HG02973 (cell line): ENCODE measurements around the gene C10orf95.

ENCODE experiments used
- ATAC-seq: cut with Tn5 transposase; IDR thresholded peaks from one replicate; pipeline ENCODE4 v1.9.1; 2021; ENCODE audit warnings: moderate library complexity; ENCODE audit not compliant: unreplicated experiment

C10orf95 gene

DNA sequence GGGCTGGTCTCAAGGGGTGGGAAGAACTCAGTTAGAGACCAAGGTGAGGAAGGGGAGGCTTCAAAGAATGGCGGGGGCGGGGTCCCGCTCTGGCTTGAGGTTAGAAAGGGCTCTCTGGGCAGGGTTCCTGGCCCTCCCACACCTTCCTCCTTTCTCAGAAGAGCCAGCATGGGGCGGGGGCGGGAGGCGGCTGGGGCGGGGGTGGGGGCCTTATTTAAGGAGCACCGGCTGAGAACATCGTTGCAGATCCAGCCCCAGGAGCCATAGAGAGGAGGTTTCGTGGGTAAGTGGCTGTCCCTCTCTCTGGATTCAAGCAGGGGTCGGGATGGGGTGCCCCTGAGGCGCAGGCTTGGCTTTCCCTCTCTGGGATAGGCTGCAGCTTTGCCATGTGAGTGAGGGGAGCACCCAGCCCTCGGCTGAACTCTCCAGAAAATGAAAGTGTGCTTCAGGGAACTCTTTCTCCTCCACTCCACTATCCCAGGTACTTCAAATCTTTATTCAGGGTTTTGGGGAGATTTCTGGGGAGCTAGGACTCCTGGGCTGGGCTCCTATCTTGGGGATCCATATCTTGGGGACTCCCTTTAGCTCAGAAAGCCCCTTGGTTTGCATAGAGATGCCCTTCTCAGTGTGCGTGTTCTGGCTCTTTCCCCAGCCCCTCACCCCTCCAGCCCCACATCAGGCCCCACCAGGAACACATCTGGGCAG lies 15.7 kb downstream of the C10orf95 start:
- no peak for ATAC-seq

DNA sequence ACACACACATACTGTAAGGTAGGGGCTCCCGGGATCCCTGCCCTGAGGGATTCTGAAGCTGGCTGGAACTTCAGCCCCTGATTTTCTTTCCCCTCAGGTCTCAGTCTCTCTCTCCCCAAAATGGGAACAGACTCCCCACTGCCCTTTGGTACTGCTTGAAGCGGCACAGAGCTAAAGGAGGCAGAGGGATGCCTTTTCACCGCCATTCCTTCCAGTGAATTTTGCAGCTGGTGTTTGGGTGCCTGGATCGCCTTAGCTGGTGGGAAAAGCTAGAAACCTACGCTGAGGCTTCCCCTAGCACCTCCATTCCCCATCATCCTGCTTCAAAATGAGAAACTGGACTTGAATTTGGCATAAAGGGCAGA lies 16.2 kb downstream of the C10orf95 start:
- no peak for ATAC-seq

DNA sequence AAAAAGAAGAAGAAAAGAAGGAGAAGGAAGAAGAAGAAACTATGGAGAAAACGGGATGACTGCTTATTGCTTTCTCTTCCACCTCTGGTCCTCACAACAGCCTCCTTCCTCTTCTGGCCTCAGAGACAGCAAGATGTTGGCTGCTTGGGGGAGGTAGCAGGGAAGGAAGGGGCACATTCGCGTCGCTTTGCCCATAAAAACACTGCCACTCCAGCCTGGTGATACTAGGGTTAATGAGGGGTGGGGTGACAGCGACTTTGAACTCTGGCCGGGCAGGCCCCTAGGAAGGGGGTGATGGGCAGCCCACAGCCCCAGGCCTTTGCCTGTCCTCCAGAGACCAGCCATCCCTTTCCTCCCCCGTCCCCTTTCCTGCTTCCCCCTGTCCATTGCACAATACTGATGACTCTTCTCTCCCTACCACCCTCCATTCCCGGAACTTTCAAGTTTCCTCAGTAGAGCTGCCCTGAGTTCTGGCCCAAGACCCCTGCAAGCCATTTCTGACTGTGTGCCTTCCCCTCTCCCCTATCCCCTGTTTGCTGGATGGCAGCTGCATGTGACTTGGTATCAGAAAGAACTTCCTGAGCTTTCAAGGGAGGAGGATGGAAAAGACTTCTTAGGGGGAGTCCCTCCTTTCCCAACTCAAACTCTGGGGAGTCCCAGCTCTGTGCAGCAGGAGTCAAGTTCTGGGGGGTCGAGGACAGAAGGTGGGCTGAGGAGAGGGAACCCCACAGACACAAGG lies 16.8 kb downstream of the C10orf95 start:
- ATAC-seq = no peak

DNA sequence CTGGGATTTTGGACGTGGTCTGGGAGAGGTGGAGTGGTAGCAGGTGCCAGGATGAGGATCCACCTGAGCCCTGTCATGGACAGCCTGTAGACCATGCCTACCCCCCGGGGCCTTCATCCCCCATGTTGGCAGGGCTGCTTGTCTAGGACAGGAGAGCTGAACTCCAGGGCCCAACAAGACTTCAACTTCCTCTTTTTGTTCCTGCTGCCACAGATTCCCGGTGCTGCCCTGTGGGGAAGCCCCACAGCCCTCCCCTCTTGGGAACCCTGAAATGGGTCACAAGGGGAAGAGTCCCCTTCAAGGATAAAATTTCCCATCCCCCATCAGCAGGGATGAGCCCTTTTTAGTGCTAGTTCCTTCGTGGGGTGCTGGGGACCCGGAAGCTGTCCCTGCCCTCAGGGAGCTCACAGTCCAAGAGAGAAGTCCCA lies 17.7 kb downstream of the C10orf95 start:
- no peak for ATAC-seq

DNA sequence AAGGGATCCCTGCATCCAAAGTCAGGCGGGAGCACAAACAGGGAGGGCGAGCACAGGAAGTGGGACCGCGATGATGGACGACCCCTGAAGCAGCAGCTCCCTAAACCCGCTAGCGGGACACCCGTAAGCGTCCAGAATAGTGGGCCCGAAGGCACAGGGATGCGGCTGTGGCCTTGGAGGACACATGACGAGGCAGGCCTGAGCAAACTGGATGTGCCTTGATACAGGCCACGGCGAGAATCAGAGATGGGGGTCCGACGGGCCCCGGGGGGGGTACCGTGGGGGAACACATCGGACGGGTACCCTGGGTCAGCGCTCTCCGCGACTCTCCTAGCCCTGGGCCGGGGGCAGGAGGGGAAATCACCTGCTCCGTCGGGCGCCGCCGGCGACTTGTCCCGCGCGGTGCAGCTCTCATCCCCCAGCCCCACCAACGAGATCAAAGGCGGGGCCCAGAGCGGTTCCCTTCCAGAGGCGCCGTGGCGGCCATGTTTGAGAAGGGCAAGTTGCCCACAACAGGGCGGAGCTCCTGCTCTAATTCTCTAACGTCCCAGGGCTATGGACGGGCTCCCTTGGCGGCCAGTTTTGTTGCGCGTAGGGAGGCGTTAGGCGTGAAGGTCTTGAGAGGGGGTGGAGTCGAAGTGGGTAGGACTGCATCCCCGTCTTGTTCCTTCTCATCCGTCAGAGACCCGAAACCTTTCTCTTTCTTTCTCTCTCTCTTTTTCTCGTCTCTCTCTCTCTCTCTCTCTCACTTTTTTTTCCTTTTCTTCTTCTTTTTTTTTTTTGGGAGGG lies 19.0 kb downstream of the C10orf95 start, which contains the start of gene CUEDC2:
Gene CUEDC2, minus strand, starts transcription at position 413 of the 789 bp plus-strand sequence. CDS start 7,386 bp downstream, outside the sequence.
- peak; percentile 82 for ATAC-seq

DNA sequence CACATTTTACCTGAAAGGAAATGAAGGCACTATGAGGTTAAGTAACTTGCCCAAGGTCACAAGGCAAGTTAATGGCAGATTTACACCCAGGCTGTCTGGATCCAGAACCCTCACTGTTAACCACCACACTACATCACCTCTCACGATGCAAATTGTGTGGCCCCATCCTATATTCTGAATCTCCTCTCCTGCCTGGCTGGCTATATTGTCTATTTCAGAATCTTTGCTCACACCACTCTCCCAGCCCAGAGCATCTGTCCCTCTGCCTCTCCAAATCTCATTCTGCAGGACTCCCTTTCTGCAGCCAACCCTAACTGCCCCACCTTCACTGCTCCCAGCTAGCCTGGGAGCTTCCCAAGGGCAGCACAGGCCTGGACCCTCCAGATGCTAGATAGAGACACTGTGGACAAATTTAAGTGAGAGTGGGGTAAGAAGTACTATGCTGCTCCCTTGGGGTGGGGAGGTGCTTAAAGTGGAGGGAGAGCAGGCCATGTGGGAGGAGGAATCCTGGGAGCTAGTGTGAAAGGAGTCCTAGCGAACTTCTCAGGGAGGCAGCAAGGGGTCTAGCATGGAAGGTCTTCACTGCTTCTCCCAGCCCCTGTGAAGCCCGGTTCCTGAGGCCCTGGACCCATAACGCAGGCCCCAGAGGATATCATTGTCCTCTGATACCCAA lies 19.8 kb downstream of the C10orf95 start:
- no peak for ATAC-seq

DNA sequence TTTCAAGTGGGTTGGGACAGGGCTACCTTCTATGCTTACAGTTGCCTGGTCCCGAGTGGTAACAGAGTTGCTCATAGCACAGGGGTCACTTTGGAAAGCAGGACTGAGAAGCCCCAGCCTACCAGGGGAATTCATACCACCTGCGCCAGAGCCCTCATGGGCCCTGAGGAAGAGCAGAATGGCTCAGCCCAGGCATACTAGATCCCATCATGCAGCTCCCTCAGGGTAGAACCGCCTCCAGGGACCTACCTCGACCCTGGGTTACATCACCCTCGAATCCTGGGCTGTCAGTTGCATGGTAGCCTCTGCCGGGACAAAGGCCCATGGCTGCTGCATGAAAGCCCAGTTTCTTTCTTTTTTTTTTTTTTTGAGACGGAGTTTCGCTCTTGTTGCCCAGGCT lies 21.9 kb downstream of the C10orf95 start:
- ATAC-seq = no peak

DNA sequence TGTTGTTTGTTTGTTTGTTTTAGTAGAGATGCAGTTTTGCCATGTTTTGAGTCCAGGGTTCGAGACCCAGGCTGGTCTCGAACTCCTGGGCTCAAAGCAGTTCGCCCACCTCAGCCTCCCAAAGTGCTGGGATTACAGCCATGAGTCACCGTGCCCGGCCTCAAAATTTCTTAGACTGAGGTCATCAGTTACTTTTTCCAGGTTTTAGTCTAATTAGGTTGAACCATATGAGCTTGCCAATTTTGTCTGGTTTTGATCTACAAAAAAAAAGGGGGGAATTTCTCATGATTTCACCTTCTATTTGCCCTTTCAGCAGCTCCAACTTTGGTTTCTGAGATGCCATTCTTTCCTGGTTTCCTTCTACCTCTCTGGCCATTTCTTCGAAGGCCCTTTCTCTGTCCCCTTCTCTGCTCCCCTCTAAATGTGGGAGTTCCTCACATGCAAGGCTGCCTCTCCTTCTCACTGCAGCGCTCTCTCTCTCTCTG lies 24.5 kb downstream of the C10orf95 start:
- ATAC-seq = no peak

DNA sequence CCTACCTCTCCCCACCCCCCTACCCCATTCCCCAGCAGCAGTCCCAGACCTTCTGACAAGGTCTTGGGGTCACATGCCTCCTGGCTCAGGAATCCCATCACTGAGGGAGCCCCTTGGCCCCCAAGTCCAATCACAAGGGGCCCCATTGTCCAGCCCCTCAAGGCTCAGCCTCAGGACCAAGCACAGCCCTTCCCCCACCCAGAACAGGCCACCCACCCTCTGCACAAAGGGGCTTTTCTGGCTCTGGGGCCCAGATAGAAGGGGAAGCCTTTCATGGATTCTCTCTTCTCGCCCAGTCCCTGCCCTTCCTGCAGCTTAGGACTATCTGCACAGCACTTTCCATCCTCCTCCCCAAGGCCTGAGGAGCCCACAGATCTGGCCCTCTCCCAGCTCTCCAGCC lies 25.9 kb downstream of the C10orf95 start:
- ATAC-seq = no peak

DNA sequence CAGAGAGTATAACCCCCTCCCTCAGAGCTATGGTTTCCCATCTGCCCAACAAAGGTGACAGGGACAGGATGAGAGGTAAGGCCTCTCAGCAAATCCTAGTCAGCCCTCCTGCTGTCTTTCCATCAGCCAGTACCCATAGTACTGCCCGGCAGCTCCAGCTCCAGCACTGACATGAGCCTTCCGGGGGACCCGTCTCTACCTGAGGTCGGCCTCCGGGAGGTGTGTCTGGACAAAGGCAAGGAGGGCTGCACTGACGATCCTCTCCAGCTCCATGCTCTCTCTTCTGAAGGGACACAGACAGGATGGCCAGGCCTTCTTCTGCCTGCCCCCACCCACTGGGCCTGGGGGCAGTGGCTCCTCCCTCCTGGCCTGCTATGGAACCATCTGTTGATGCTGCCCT lies 26.4 kb downstream of the C10orf95 start:
- no peak for ATAC-seq

DNA sequence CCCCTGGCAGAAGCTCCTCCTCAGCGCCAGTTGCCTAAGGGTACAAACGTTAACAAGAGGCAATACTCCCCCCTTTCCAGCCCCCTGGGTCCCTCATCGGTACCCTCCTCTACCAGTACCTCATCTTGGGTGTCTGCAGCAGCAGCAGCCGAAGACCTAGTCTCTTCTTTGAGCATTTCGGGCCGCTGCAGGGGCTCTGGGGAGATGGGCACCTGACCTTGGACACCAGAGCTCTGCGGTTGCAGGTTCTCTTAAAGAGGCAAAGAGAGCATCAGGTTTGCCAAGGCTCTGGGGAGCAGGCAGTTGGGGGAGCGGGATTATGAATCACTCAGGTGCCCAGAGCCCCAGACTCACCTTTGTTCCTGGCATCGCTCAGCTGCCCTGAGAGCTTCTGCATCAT lies 27.2 kb downstream of the C10orf95 start:
- no peak for ATAC-seq

DNA sequence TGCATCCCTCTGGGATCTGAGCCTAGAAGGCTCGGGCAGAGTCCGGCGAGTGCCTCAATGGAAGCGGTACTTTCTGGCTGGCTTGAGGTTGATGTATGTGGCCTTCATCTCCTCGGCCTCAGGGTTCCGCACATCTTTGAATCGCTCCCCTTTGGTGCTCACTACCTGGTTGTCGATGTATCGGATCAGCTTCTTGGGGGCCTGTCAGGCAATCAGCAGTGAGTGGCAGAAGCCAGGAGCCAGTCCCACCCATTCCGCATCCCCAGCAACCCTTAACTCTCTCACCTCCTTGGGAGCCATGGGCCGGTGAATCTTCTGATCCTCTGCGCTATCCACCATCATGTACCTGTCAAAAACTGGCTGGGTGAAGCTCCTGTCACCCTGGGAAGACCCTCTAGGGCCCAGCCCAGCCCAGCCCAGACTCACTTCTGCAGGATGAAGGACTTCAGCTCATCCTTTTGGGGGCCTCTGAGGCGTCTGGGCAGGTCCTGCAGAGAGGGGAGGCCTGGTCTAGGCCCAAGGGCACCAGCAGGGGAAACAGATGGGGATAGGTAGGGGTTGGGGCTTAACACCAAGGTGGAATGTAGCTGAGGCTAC lies 27.9 kb downstream of the C10orf95 start:
- no peak for ATAC-seq

DNA sequence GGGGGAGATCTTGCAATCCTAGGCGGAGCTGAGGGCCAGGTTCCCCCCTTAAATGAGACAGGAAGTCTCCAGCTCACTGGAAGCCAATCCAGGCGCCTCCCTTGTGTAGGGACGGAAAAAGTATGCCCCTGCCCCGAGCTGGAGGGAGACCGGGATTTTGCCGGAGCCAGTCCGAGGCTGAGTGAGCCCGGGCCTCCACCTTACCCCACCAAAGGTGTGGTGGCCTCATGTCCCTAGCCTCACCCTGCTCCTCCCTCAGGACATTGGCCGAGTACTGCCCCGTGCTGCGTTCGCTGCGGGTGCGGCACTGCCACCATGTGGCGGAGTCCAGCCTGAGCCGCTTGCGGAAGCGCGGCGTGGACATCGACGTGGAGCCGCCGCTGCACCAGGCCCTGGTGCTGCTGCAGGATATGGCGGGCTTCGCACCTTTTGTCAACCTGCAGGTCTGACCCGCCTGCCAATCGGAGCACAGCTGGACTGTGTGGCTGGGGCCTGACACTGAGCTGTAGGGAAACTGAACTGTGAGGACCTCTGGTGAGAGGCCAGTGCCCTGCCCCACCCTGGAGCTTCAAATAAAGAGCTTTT lies 28.7 kb downstream of the C10orf95 start:
- ATAC-seq = no peak

DNA sequence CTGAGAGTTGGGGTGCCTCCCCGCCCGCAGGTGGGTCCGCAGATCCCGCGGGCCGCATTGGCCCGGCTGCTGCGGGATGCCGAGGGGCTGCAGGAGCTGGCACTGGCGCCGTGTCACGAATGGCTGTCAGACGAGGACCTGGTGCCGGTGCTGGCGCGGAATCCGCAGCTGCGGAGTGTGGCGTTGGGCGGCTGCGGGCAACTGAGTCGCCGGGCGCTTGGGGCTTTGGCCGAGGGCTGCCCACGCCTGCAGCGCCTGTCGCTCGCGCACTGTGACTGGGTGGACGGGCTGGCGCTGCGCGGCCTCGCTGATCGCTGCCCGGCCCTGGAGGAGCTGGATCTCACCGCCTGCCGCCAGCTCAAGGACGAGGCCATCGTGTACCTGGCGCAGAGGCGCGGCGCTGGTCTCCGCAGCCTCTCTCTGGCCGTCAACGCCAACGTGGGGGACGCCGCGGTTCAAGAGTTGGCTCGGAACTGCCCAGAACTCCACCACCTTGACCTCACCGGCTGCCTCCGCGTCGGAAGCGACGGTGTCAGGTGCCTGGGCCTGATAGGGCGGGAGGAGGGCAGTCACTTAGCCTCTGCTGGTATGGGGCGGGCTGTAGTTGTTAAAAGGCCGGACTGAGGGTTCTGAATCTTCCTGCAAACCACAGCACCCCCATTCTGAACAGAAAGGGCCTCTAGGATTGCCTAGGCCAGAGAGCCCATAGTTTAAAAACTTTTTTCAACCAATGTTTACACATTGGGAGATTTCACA lies 29.4 kb downstream of the C10orf95 start:
- ATAC-seq = no peak

DNA sequence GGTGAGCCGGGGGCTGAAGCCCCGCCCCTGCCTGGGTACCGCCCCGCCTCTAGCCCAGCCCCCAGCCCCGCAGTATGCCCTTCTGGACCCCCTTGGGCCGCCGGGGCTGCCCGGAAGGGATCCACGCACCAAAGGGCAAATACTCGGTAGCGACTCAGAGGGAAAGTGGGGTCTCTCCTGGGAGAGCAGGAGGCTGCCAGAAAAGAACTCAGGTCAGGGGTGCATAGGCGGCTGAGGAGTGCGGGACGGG lies 29.9 kb downstream of the C10orf95 start:
- ATAC-seq = peak; percentile 4

DNA sequence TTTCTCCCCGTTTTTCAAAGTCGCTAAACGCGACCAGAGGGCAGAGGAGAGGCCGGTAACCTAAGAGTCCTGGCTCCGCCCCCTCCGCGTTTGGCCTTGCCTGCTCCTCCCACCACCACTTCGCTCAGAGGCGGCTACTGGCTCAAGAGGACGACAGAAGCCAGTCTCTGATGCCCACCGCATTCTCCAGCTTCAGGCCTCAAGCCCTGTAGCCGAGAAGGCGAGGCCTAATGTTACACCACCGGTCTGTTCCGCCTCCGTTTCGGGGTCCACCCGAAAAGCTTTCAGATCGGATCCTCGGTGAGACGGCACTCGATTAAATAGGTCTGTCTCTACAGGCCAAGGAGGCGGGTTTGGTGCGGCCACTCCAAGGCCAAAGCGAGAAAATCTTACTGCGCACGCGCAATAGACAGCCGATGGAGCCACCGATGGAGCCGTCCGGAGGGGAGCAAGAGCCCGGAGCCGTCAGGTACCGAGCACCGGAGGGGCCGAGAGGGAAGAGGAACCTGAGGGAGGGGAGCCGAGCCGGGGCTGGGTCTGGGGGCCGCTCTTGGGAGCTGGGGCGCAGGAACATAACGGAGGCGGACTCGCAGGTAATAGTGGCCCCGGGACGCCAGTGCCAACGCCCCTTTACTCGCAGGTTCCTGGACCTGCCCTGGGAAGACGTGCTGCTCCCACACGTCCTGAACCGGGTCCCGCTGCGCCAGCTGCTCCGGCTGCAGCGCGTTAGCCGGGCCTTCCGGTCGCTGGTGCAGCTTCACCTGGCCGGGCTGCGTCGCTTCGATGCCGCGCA lies 30.4 kb downstream of the C10orf95 start, which contains the start of gene FBXL15:
Gene FBXL15, plus strand, starts transcription at position 123 of the 793 bp plus-strand sequence. Its CDS starts 294 bp downstream, at position 417.
- ATAC-seq = peak; percentile 58

DNA sequence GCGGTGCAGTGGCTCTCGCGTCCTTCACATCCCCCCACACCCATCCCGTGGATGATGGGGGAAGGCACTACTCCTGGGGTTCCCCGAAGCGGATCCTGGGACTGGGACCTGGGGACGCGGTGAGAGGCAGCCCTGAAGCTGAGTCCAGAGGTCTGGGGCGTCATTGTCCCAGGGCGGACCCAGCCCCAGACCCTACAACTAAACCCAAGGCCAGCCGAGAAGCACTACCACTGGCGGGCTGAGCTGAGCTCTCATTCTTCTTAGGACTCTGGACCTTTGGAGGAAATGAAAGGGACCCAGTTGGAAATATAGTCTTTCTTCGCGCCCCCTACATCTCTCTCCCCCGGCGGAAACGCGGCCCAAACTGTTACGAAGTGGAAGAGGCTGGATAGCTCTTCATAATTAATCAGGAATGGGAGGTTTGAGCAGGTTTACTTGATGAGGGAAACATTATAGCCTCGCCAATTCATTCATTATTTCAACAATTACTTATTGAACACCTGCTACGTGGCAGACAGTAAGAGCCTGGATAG lies 31.1 kb downstream of the C10orf95 start:
- no peak for ATAC-seq
